H1 (cell line): ENCODE data around the gene ALDH1L2. TPM values are rescaled to one million over a fixed set of nuclear protein-coding genes. Genes with fewer than 3 reads are reported as not detected.

Experiments used
- CTCF ChIA-PET: fragments of 300-600 bp; sonication (Branson Sonifier 250); formaldehyde crosslinking; loops from one replicate; lab custom pipeline; 2021; ENCODE audit not compliant: partially characterized antibody; lab: Charles Lee
- POLR2A ChIA-PET: fragments of 300-600 bp; sonication (Branson Sonifier 250); formaldehyde crosslinking; loops from one replicate; lab custom pipeline; 2021; ENCODE audit warnings: inconsistent platforms; ENCODE audit not compliant: partially characterized antibody; lab: Charles Lee
- DNase-seq, 2 experiments: peaks; one replicate each; pipeline versions ENCODE4 v3.0.0 to v3.0.0-alpha.2; 2010 to 2022; ENCODE audit warnings: low spot score in 2 of 2, low read depth in 1 of 2, mixed read lengths in 1 of 2
- FAIRE-seq: peaks from 2 replicates; lab custom pipeline; 2011; peaks lifted over from hg19 to GRCh38; lab: Jason Lieb, UNC
- H2AFZ ChIP-seq: 2 replicates; pipeline ENCODE4 v1.8.1; 2012; ENCODE audit warnings: low read length, inconsistent platforms
- H2AK5ac ChIP-seq: 2 replicates; pipeline ENCODE4 v1.6.1; 2013; ENCODE audit warnings: low read depth, low read length
- H2BK120ac ChIP-seq: replicated peaks from 2 replicates; pipeline ENCODE3; 2013; ENCODE audit warnings: low read depth, low read length, inconsistent platforms
- H2BK12ac ChIP-seq: 2 replicates; pipeline ENCODE4 v1.6.1; 2013; ENCODE audit warnings: low read depth, low read length
- H2BK15ac ChIP-seq: 2 replicates; pipeline ENCODE4 v1.6.1; 2013; ENCODE audit warnings: low read length
- H2BK20ac ChIP-seq: 2 replicates; pipeline ENCODE4 v1.6.1; 2013; ENCODE audit warnings: low read length
- H2BK5ac ChIP-seq: 2 replicates; pipeline ENCODE4 v1.6.1; 2013; ENCODE audit warnings: low read depth, low read length
- H3K14ac ChIP-seq: 2 replicates; pipeline ENCODE4 v1.6.1; 2013; ENCODE audit warnings: inconsistent platforms; ENCODE audit not compliant: insufficient read length
- H3K18ac ChIP-seq: 2 replicates; pipeline ENCODE4 v1.6.1; 2013; ENCODE audit warnings: low read length; ENCODE audit errors: extremely low read depth
- H3K23ac ChIP-seq: 2 replicates; pipeline ENCODE4 v1.6.1; 2013; ENCODE audit warnings: inconsistent platforms; ENCODE audit not compliant: insufficient read length
- H3K23me2 ChIP-seq: 2 replicates; pipeline ENCODE4 v1.6.1; 2013; ENCODE audit warnings: low read depth, low read length
- H3K27ac ChIP-seq: 2 replicates; pipeline ENCODE4 v1.6.1; 2011; ENCODE audit warnings: low read depth, low read length, inconsistent platforms
- H3K27me3 ChIP-seq, 4 experiments: replicated peaks in 1 of 4; 1 replicate in 1 of 4; 2 replicates in 3 of 4; pipeline versions ENCODE4 v1.6.1 to v1.8.1; 2011 to 2013; ENCODE audit warnings: low read length in 3 of 4, mild to moderate bottlenecking in 3 of 4, inconsistent platforms in 2 of 4, mixed read lengths in 2 of 4, moderate library complexity in 1 of 4; ENCODE audit not compliant: control insufficient read depth in 3 of 4, insufficient read depth in 3 of 4; ENCODE audit errors: extremely low read depth in 1 of 4
- H3K36me3 ChIP-seq, 4 experiments: 2 replicates each; pipeline versions ENCODE4 v1.6.1 to v1.8.1; 2011 to 2013; ENCODE audit warnings: mild to moderate bottlenecking in 4 of 4, low read length in 3 of 4, moderate library complexity in 2 of 4, control low read depth in 1 of 4, inconsistent platforms in 1 of 4; ENCODE audit not compliant: insufficient read depth in 4 of 4, control insufficient read depth in 2 of 4
- H3K4ac ChIP-seq: replicated peaks from 2 replicates; pipeline ENCODE3; 2013; ENCODE audit warnings: low read length, low read depth, mixed read lengths, inconsistent platforms; ENCODE audit not compliant: insufficient read length
- H3K4me1 ChIP-seq, 4 experiments: replicated peaks in 1 of 4; 1 replicate in 1 of 4; 2 replicates in 3 of 4; pipeline versions ENCODE4 v1.6.1 to v1.8.1; 2011 to 2013; ENCODE audit warnings: low read length in 3 of 4, inconsistent platforms in 2 of 4, mixed read lengths in 1 of 4; ENCODE audit not compliant: insufficient read depth in 4 of 4, control insufficient read depth in 3 of 4
- H3K4me2 ChIP-seq, 2 experiments: 2 replicates each; pipeline versions ENCODE4 v1.6.1 to v1.8.1; 2011 to 2013; ENCODE audit warnings: low read depth in 2 of 2, low read length in 2 of 2, control low read depth in 1 of 2, inconsistent platforms in 1 of 2, mild to moderate bottlenecking in 1 of 2; ENCODE audit not compliant: insufficient read depth in 1 of 2
- H3K4me3 ChIP-seq, 4 experiments: fragments of 200-600, 300-600 bp in 1 of 4; sonication (generic), shearing (Covaris generic), sonication (Bioruptor Twin) in 1 of 4; 2 replicates each; pipeline versions ENCODE4 v1.5.1 to v1.8.1; 2011 to 2016; ENCODE audit warnings: low read length in 4 of 4, low read depth in 3 of 4, control low read depth in 2 of 4, inconsistent platforms in 2 of 4, mild to moderate bottlenecking in 2 of 4, mixed read lengths in 1 of 4, moderate library complexity in 1 of 4; ENCODE audit not compliant: insufficient read depth in 2 of 4; ENCODE audit errors: extremely low read depth in 1 of 4
- H3K56ac ChIP-seq: replicated peaks from 2 replicates; pipeline ENCODE3; 2013; ENCODE audit warnings: low read depth, mild to moderate bottlenecking, mixed read lengths, low read length, inconsistent platforms; ENCODE audit not compliant: insufficient read length
- H3K79me1 ChIP-seq: 2 replicates; pipeline ENCODE4 v1.6.1; 2013; ENCODE audit warnings: low read depth, low read length, control low read depth
- H3K79me2 ChIP-seq, 2 experiments: 2 replicates each; pipeline versions ENCODE4 v1.6.1 to v1.8.1; 2012 to 2013; ENCODE audit warnings: low read length in 2 of 2, mild to moderate bottlenecking in 2 of 2, inconsistent platforms in 1 of 2; ENCODE audit not compliant: insufficient read depth in 2 of 2, control insufficient read depth in 1 of 2
- H3K9ac ChIP-seq, 4 experiments: replicated peaks in 1 of 4; 1 replicate in 1 of 4; 2 replicates in 3 of 4; pipeline versions ENCODE4 v1.6.1 to v1.8.1; 2011 to 2013; ENCODE audit warnings: low read depth in 3 of 4, low read length in 3 of 4, control low read depth in 2 of 4, mild to moderate bottlenecking in 2 of 4, moderate library complexity in 2 of 4, inconsistent platforms in 1 of 4; ENCODE audit errors: extremely low read depth in 1 of 4
- H3K9me3 ChIP-seq, 2 experiments: 2 replicates each; pipeline versions ENCODE4 v1.6.1 to v1.8.1; 2012 to 2013; ENCODE audit warnings: mild to moderate bottlenecking in 2 of 2, moderate library complexity in 2 of 2, control low read depth in 1 of 2, inconsistent platforms in 1 of 2, low read depth in 1 of 2, low read length in 1 of 2, mixed read lengths in 1 of 2; ENCODE audit not compliant: insufficient read depth in 2 of 2
- H4K20me1 ChIP-seq, 2 experiments: replicated peaks in 1 of 2; 2 replicates each; pipeline versions ENCODE3 to v1.8.1; 2011 to 2013; ENCODE audit warnings: inconsistent platforms in 2 of 2, low read length in 2 of 2, mild to moderate bottlenecking in 1 of 2; ENCODE audit not compliant: insufficient read depth in 2 of 2, control insufficient read depth in 1 of 2
- H4K5ac ChIP-seq: 2 replicates; pipeline ENCODE4 v1.6.1; 2013; ENCODE audit warnings: low read length, low read depth, mixed read lengths, inconsistent platforms; ENCODE audit not compliant: insufficient read length
- H4K8ac ChIP-seq: 2 replicates; pipeline ENCODE4 v1.8.0; 2013; ENCODE audit warnings: mild to moderate bottlenecking, moderate library complexity, low read length, inconsistent platforms; ENCODE audit not compliant: insufficient read depth; ENCODE audit errors: extremely low read depth
- H4K91ac ChIP-seq: replicated peaks from 2 replicates; pipeline ENCODE3; 2013; ENCODE audit warnings: low read length, mixed read lengths, inconsistent platforms; ENCODE audit not compliant: insufficient read length
- CEBPB ChIP-seq: IDR thresholded peaks from 2 replicates; pipeline ENCODE4 v1.6.1; 2012; ENCODE audit warnings: low read depth, low read length
- EGR1 ChIP-seq: IDR thresholded peaks from 2 replicates; pipeline ENCODE4 v1.6.1; 2011; ENCODE audit warnings: low read depth, low read length, borderline replicate concordance
- EZH2 ChIP-seq: fragments of 200-600 bp; sonication (generic); IDR thresholded peaks from 2 replicates; pipeline ENCODE4 v1.7.1; 2012; ENCODE audit warnings: low read depth, mild to moderate bottlenecking, moderate library complexity, low read length, inconsistent platforms; ENCODE audit not compliant: severe bottlenecking
- FOSL1 ChIP-seq: IDR thresholded peaks from 2 replicates; pipeline ENCODE4 v1.6.1; 2011; ENCODE audit warnings: mild to moderate bottlenecking, low read depth, low read length, moderate library complexity; ENCODE audit not compliant: insufficient read depth
- JUN ChIP-seq: IDR thresholded peaks from 2 replicates; pipeline ENCODE4 v1.6.1; 2011; ENCODE audit warnings: low read depth, mild to moderate bottlenecking, improper control_type of control experiment, low read length
- KDM1A ChIP-seq: fragments of 200-600, 300-600 bp; sonication (generic); IDR thresholded peaks from 2 replicates; pipeline ENCODE4 v1.7.1; 2016; ENCODE audit warnings: mild to moderate bottlenecking, low read length, borderline replicate concordance
- KDM4A ChIP-seq: IDR thresholded peaks from one replicate; pipeline ENCODE4 v1.7.1; 2012; ENCODE audit warnings: low read depth, mild to moderate bottlenecking, moderate library complexity, low read length, inconsistent platforms; ENCODE audit not compliant: severe bottlenecking
- NANOG ChIP-seq: IDR thresholded peaks from 2 replicates; pipeline ENCODE4 v1.6.1; 2011; ENCODE audit warnings: low read length, low read depth, mild to moderate bottlenecking, inconsistent platforms; ENCODE audit not compliant: insufficient read depth, poor library complexity, severe bottlenecking
- PHF8 ChIP-seq: fragments of 200-600 bp; sonication (generic); conservative IDR thresholded peaks from 2 replicates; pipeline ENCODE4 v1.7.1; 2012; ENCODE audit warnings: low read depth, mild to moderate bottlenecking, inconsistent platforms, low read length, moderate library complexity
- RAD21 ChIP-seq, 2 experiments: IDR thresholded peaks in 1 of 2; conservative IDR thresholded peaks in 1 of 2; 2 replicates each; pipeline ENCODE4 v1.6.1; 2011; ENCODE audit warnings: low read depth in 2 of 2, low read length in 2 of 2, improper control_type of control experiment in 1 of 2, inconsistent platforms in 1 of 2, mild to moderate bottlenecking in 1 of 2, moderate library complexity in 1 of 2
- RBBP5 ChIP-seq: IDR thresholded peaks from 2 replicates; pipeline ENCODE4 v1.7.1; 2012; ENCODE audit warnings: low read depth, mild to moderate bottlenecking, inconsistent platforms, low read length, moderate library complexity, borderline replicate concordance
- SRF ChIP-seq: IDR thresholded peaks from 2 replicates; pipeline ENCODE4 v1.6.1; 2011; ENCODE audit warnings: mild to moderate bottlenecking, low read depth, low read length, moderate library complexity
- TBP ChIP-seq: IDR thresholded peaks from 2 replicates; pipeline ENCODE4 v1.6.1; 2011; ENCODE audit warnings: low read depth, low read length, improper control_type of control experiment
- TCF12 ChIP-seq: IDR thresholded peaks from 2 replicates; pipeline ENCODE4 v1.6.1; 2011; ENCODE audit warnings: low read depth, mild to moderate bottlenecking, low read length
- WGBS, 2 experiments: shearing (Covaris generic) in 1 of 2; methylation state at CpG; one replicate each; pipeline versions ENCODE4 v1.1.6 to v1.1.7; 2013 to 2015; ENCODE audit warnings: low lambda C conversion rate in 2 of 2, mixed read lengths in 2 of 2, inconsistent platforms in 1 of 2, low coverage in 1 of 2, missing lambda C conversion rate in 1 of 2; ENCODE audit not compliant: insufficient replicate concordance in 2 of 2, insufficient coverage in 1 of 2, insufficient read length in 1 of 2; ENCODE audit errors: extremely low coverage in 1 of 2, missing lambda C conversion rate in 1 of 2; 5-methylcytosine and 5-hydroxymethylcytosine counted together
- polyA plus RNA-seq, 7 experiments: library from polyadenylated mRNA; depleted of rRNA in 3 of 7; stranded (reverse) in 5 of 7; unstranded in 2 of 7; fragments of >200 nt in 5 of 7; fragments of 200-250 nt in 2 of 7; gene quantifications; 1 replicate in 5 of 7; 2 replicates in 1 of 7; 4 replicates in 1 of 7; pipeline versions ENCODE4 v1.2.1 to v1.2.3, GENCODE V29; 2011 to 2013; ENCODE audit warnings: missing spikeins in 2 of 7, mixed read lengths in 2 of 7
- total RNA-seq: library from RNA; stranded (reverse); fragmentation: NEBNext Ultra II Directional; extraction: Animal tissue kit (Norgen Biotek cat#: 25700); gene quantifications from 2 replicates; pipeline ENCODE4 v1.2.1, GENCODE V29; 2021

The ALDH1L2 gene
- total and polyA plus RNA-seq, 2 of the 8 experiments (the other 6 are each of a cell fraction or from before 2014, with no cell fraction given), result 3.7 to 7.2 TPM

GRCh38 chr12:105013892-105014291 is 70.4 kb downstream of the ALDH1L2 start:
- H3K23me2 ChIP-seq, result no peaks in the 10 kb centered on the region
- no peak for DNase-seq
- no peak overlapping the region for H3K4ac ChIP-seq
- no peak overlapping the region for H3K4me2 ChIP-seq
- no peak overlapping the region for H3K56ac ChIP-seq
- POLR2A ChIA-PET, result no interaction called here
- H3K79me1 ChIP-seq, result peaks cover 3% of the 10 kb centered on the region; the same call in 1 of the 2 replicates
- H4K20me1 ChIP-seq, result peaks cover 0 to 3% of the 10 kb centered on the region in 2 experiments
- no peak overlapping the region for H2BK5ac ChIP-seq
- H3K79me2 ChIP-seq, result no peaks in the 10 kb centered on the region
- WGBS, 2 experiments, result 94% methylated on average over 9 of the region's 9 CpGs; no CpG with 5 or more reads in 1 of the 2 experiments
- no peak overlapping the region for H2AK5ac ChIP-seq
- H3K14ac ChIP-seq, result no peak overlapping the region
- no peak overlapping the region for H3K23ac ChIP-seq
- no peak overlapping the region for H4K91ac ChIP-seq
- H2BK15ac ChIP-seq, result no peak overlapping the region
- no peak overlapping the region for H2BK20ac ChIP-seq
- no peak for FAIRE-seq
- no peak overlapping the region for H3K18ac ChIP-seq
- H3K36me3 ChIP-seq, result peaks cover 0 to 5% (median 2%) of the 10 kb centered on the region in 4 experiments; a peak in 4 of 8 replicates
- no peak overlapping the region for H2BK120ac ChIP-seq
- no peaks in the 10 kb centered on the region for H3K27me3 ChIP-seq
- no peaks in the 10 kb centered on the region for H3K9me3 ChIP-seq
- no peak overlapping the region for H2AFZ ChIP-seq
- no peak overlapping the region for H3K27ac ChIP-seq
- CTCF ChIA-PET, result interaction anchor here (0.6 to 1.0 kb wide), 2 partner anchors 24 to 185 kb away, joined by 3 to 6 read pairs; no protein-coding TSS in a partner anchor
- H3K9ac ChIP-seq, result no peak overlapping the region
- H2BK12ac ChIP-seq, result no peak overlapping the region
- no peak overlapping the region for H3K4me3 ChIP-seq
- no peaks in the 10 kb centered on the region for H3K4me1 ChIP-seq
- H4K8ac ChIP-seq, result no peak overlapping the region
- H4K5ac ChIP-seq, result no peak overlapping the region
- no peak for TF ChIP-seq TBP
- no peak for TF ChIP-seq PHF8
- TF ChIP-seq SRF, result no peak
- no peak for TF ChIP-seq KDM1A
- TF ChIP-seq EZH2, result no peak
- TF ChIP-seq NANOG, result no peak
- TF ChIP-seq TCF12, result no peak
- no peak for TF ChIP-seq FOSL1
- TF ChIP-seq JUN, result no peak
- TF ChIP-seq RAD21 (IDR thresholded peaks at IDR 0.05 in 1 of 2, conservative IDR thresholded peaks at IDR 0.05 in 1 of 2; ENCODE audit: low read depth in 2 of 2, low read length in 2 of 2), result no peak
- no peak for TF ChIP-seq KDM4A
- TF ChIP-seq RBBP5, result no peak
- TF ChIP-seq CEBPB, result no peak
- TF ChIP-seq EGR1, result no peak
